GM12892 (cell line): ENCODE results near the gene NPAS1.

Experiments used
- POLR2A ChIP-seq: IDR thresholded peaks from 2 replicates; pipeline ENCODE4 v1.6.1; 2011; ENCODE audit warnings: low read depth, low read length, control low read depth
- POLR2AphosphoS5 ChIP-seq: IDR thresholded peaks from 2 replicates; pipeline ENCODE4 v1.6.1; 2011; ENCODE audit warnings: low read depth, low read length, control low read depth
- TAF1 ChIP-seq: IDR thresholded peaks from 2 replicates; pipeline ENCODE4 v1.6.1; 2011; ENCODE audit warnings: low read depth, mild to moderate bottlenecking, control low read depth, low read length, borderline replicate concordance

DNA sequence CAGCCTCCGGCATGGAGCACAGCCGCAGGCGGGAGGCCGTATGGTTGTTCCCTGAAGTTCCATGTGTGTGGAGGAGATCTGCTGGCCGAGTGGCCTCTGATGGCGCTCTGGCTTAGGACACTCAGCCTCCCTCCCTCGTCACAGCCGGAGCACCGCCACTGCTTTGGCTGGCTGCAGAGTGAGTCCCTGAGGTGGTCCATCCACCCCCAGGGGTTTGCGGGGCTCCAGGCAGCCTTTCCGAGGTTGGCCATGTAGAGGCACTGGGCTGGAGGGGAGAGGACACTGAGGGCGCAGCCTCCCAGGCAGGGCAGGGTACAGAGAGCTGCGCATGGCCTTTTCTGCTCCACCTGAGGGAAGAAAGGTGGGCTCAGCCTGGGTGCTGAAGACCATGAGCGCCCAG, 19.8 kb upstream of the NPAS1 start:
- TF ChIP-seq POLR2A (no peak), POLR2AphosphoS5 (no peak), TAF1 (no peak)
